ENCODE results near the gene PTPRN2. TPM values are rescaled to one million over a fixed set of nuclear protein-coding genes. Genes with fewer than 3 reads are reported as not detected.

The PTPRN2 gene
- total and polyA plus RNA-seq, 2 donors (not counting 3 experiments of a cell fraction or from before 2014, with no cell fraction given), result 0.62 to 0.88 TPM

- Histone ChIP-seq H3K27me3 (ENCODE audit: control insufficient read depth in 2 of 2, insufficient read depth in 2 of 2, low read length in 2 of 2) (no peaks in the 10 kb centered on the region), H4K20me1 (replicated peaks; ENCODE audit: control insufficient read depth, extremely low read depth, insufficient read depth, low read length) (no peaks in the 10 kb centered on the region), H3K4me1 (ENCODE audit: control insufficient read depth, extremely low read depth, insufficient read depth, low read length) (no peaks in the 10 kb centered on the region), H3K9me1 (replicated peaks; ENCODE audit: control insufficient read depth, extremely low read depth, insufficient read depth, low read length) (no peaks in the 10 kb centered on the region), H3K4me2 (ENCODE audit: insufficient read depth, low read length) (no peak overlapping the region), H3K4me3 (replicated peaks in 1 of 3; ENCODE audit: insufficient read depth in 1 of 3, low read depth in 1 of 3, low read length in 3 of 3) (no peak overlapping the region), H3K9ac (replicated peaks; ENCODE audit: extremely low read depth, insufficient read depth, low read length) (no peak overlapping the region), H3K36me3 (ENCODE audit: control insufficient read depth in 2 of 2, extremely low read depth in 1 of 2, insufficient read depth in 2 of 2, low read length in 2 of 2) (no peaks in the 10 kb centered on the region), H2AFZ (ENCODE audit: low read depth, low read length) (no peak overlapping the region), H3K79me2 (ENCODE audit: control insufficient read depth, insufficient read depth, low read length) (no peaks in the 10 kb centered on the region), H3K9me3 (replicated peaks; ENCODE audit: control insufficient read depth, insufficient read depth, low read length) (peaks cover 2% of the 10 kb centered on the region), H3K27ac (ENCODE audit: insufficient read depth, low read depth, low read length) (no peak overlapping the region)
- no TSS peak for BruUV-seq (replicated peaks)
- no peak for DNase-seq (ENCODE audit: low read depth, low spot score)
- ChIA-PET POLR2A (no interaction called here), CTCF (no interaction called here)
- FAIRE-seq, result no peak
- intact Hi-C loops (cut with micrococcal nuclease) (no loop called here), dilution Hi-C loops (cut with MboI; ENCODE audit: extremely low pct_ligation_motif_present, low sequenced_read_pairs) (no loop called here)
- TF ChIP-seq GATA2 (IDR thresholded peaks at IDR 0.05; ENCODE audit: insufficient read depth, insufficient read length, low read depth, low read length) (no peak), POLR2A (IDR thresholded peaks at IDR 0.05; ENCODE audit: low read depth, low read length) (no peak), FOS (IDR thresholded peaks at IDR 0.05; ENCODE audit: borderline replicate concordance, insufficient read depth, low read length) (no peak), MYC (IDR thresholded peaks at IDR 0.05; ENCODE audit: low read depth, low read length) (no peak), MAX (IDR thresholded peaks at IDR 0.05; ENCODE audit: insufficient read depth, insufficient read length) (no peak), EZH2 (IDR thresholded peaks at IDR 0.05; ENCODE audit: borderline replicate concordance, low read depth, low read length, severe bottlenecking) (no peak), POLR2AphosphoS5 (IDR thresholded peaks at IDR 0.05; ENCODE audit: insufficient read depth, low read depth, low read length) (no peak), JUN (IDR thresholded peaks at IDR 0.05; ENCODE audit: borderline replicate concordance, insufficient read depth, insufficient read length, low read depth) (no peak), CTCF (IDR thresholded peaks at IDR 0.05; ENCODE audit: extremely low read depth in 1 of 2, insufficient read depth in 1 of 2, low read depth in 1 of 2, low read length in 2 of 2) (no peak)
These were observed 792.0 kb downstream of the PTPRN2 start for GRCh38 chr7:157795643-157796042.

All from endothelial cell of umbilical vein (primary cell).